Smooth muscle cell of the brain vasculature (primary cell): ENCODE measurements around the gene C22orf23.
"Not testable (repeated sequence)": the region's sequence is repeated elsewhere in the genome, so short reads cannot be mapped to it uniquely, and the experiment has no call there.

Experiments
- DNase-seq: peaks from one replicate; pipeline ENCODE4 v3.0.0-alpha.2; 2012; ENCODE audit warnings: low read depth, low spot score

Gene C22orf23

DNA sequence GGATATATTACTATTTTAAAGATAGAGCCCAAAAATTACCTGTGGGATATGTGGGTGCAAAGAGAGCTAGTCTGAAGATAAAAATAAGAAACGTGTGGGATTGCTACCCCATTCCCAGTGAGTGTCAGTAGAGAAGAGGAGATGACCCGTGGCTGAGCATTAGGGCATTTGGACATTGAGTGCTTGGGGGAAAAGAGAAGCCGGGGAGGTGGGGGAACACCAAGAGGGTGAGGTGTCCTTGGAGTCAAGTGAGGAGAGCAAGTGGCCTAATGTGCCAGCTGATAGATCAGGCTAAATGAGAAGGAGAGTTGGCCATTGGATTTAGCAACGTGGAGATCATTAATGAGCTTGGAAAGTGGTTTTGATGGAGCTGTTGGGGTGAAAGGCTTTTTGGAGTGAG, 1.3 kb upstream of the C22orf23 start:
- no peak for DNase-seq

DNA sequence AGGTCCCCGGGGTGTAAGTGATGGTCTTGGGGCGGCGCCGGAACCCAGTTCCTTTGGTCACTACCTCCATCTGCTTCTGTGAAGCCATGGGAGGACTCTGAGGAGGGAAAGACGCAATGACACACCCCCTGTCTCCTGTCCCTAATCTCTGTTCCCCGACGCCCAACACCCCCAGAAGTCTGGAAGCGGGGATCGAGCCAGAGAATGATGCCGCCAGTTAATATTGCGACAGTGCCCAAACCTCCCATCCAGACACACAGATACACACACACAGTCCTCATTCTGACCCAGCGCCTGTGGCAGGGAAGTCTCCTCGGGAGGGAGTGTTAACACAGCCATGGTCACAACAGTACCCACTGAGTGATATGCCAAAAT, 352 bp downstream of the C22orf23 start:
- no peak for DNase-seq

DNA sequence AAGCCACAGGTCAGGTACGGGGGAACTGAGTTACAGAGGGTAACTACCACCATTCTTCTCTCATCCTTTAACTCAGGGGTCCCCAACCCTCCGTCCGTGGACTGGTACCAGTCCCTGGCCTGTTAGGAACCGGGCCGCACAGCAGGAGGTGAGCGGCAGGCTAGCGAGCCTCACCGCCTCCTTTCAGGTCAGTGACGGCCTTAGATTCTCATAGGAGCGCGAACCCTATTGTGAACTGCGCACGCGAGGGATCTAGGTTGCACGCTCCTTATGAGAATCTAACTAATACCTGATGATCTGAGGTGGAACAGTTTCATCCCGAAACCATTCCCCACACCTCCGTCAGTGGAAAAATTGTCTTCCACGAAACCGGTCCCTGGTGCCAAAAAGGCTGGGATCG, 772 bp downstream of the C22orf23 start:
- DNase-seq = not testable (repeated sequence)

GRCh38 chr22:37951305-37951704, 2.1 kb downstream of the C22orf23 start:
- DNase-seq = no peak

DNA sequence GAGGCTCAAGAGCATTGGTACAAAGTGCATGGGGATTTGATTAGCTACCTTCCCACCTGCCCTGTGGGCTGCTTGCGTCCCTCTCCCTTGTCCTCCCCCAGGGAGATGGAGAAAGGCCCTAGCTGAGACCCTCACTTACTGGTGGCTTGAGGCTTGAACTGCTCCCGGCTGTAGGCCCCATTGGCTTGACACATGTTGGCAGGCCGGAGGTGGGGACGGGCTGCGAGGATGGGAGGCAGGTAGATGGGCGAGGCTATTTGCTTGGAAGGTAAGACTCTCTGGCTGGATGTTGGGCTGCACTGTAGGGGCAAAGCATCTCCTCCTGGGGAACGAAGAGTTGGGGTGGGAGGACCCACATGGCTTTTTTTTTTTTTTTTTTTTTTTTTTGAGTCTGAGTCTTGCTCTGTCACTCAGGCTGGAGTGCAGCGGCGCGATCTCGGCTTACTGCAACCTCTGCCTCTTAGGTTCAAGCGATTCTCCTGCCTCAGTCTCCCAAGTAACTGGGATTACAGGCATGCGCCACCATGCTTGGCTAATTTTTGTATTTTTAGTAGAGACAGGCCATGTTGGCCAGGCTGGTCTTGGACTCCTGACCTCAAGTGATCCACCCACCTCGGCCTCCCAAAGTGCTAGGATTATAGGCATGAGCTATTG, 6.1 kb downstream of the C22orf23 start:
- DNase-seq = not testable (repeated sequence)

GRCh38 chr22:37944423-37944822, 9.0 kb downstream of the C22orf23 start:
- not testable (repeated sequence) for DNase-seq

GRCh38 chr22:37943825-37944198, 9.6 kb downstream of the C22orf23 start:
- DNase-seq = no peak

DNA sequence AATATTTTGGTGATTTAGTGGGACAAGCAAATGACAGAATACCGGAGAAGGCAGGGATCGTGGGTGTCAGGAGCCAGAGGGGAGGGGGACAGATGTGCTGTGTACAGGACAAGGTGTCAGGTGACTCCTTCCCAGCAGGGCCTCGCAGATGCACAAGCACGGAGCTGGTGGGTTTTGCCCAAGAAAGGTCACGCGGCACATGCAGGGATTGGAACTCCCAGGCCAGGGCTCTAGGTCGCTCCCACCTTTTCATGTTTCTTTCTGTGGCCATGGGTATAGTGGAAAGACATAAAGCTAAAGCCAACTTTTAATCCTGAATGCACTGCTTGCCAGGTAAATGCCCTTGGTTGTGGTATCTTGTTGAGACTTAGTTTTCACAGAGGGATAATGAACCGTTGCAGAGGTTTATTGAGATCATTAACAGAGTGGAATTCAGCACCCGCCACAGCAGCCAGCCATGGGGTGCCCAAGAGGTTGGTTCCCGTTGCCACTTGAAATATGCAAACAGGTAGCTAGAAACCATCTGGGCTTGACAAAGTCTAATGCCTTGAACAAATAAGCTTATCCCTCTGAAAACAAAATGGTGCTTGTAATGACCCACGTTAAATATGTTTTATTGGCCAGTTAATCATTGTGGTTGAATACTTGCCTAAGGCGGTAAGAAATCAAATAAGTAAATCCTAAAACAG, 10.1 kb downstream of the C22orf23 start:
- DNase-seq = no peak

DNA sequence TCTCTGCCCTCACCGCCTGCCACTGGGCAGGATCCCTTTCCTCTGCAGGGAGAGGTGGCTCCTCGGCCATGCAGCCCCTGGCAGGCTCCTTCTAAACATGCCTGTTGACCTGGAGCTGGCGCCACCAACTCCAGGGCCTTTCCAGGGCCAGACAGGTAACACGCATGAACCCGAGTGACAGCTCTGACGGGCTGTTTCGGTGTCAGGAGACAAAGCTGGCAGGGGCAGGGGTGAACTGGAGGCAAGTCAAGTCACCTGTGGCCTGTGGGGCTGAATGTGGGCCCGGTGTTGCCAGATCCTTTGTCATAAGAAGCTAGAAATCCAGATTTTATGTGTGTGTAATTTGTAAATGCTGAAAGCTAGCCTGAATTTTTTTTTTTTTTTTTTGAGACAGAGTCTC, 11.3 kb downstream of the C22orf23 start:
- no peak for DNase-seq

DNA sequence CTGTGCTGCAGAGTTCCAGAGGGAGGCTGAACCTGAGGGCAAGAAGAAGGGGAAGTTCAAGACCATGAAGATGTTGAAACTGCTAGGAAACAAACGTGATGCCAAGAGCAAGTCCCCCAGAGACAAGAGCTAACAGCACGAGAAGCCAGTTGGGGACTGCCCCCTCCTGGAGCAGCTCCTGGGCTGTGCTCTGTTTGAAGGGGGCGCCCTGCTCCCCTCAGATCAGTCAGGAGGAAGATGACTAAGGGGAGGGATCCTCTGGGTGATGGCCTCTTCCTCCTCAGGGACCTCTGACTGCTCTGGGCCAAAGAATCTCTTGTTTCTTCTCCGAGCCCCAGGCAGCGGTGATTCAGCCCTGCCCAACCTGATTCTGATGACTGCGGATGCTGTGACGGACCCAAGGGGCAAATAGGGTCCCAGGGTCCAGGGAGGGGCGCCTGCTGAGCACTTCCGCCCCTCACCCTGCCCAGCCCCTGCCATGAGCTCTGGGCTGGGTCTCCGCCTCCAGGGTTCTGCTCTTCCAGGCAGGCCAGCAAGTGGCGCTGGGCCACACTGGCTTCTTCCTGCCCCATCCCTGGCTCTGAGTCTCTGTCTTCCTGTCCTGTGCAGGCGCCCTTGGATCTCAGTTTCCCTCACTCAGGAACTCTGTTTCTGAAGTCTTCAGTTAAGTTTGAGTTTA, 12.6 kb downstream of the C22orf23 start:
- no peak for DNase-seq

GRCh38 chr22:37933711-37934376, 19.6 kb downstream of the C22orf23 start:
- peak; percentile 82 for DNase-seq

GRCh38 chr22:37932821-37933578, 20.4 kb downstream of the C22orf23 start:
- no peak for DNase-seq

GRCh38 chr22:37932401-37932800, 21.0 kb downstream of the C22orf23 start:
- no peak for DNase-seq

- DNase-seq = no peak
Observed at GRCh38 chr22:37931893-37932389, 21.5 kb downstream of the C22orf23 start.

DNA sequence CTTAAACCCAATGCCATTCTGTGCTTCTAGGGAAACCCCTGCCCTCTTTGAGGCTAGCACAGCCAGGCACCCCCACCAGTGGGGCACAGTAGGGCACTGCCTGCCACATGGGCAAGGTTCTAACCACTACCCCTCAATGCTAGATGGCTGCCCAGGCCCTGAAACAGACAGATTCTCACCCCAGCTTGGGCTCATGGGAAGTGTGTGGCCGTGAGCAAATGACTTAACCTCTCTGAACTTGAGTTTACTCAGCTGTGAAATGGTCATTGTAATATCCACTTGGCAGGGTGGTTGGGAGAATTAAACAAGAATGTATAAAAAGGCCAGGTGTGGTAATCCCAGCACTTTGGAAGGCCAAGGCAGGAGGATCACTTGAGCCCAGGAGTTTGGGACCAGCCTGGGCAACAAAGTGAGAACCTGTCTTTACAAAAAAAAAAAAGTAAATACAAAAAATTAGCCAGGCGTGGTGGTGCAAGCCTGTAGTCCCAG, 22.4 kb downstream of the C22orf23 start:
- no peak for DNase-seq

- no peak for DNase-seq
Observed at GRCh38 chr22:37930270-37930951, 23.0 kb downstream of the C22orf23 start.

DNA sequence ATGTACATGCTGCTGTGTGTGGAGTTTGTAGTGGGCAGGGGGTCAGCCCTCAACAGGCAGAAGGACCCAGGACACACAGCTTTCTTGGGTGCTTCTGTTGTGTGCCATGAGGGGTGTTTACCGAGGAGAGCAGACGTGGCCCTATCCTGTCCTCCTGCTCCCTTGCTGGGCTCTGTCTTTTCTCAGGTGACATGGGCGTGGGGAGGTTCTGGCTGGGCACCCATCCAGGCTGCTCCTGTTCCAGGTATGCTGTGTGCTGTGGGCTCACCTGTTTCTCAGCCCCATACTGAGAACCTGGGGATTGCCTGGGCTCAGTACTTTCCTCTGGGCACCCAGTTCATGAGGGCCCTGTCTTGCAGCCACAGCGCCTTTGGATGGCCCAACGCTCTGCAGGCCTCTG, 24.0 kb downstream of the C22orf23 start:
- DNase-seq = no peak

DNA sequence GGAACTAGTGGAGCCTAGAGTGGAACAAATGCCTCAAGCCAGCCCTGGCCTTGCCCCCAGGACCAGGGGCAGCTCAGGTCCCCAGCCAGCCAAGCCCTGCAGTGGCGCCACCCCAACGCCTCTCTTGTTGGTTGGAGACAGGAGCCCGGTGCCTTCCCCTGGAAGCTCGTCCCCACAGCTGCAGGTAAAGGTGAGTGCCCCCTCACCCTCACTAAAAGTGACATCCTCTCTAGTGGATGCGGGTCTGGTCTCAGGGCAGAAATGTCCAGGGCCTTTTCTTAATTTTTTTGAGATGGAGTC, 25.8 kb downstream of the C22orf23 start:
- DNase-seq = no peak

DNA sequence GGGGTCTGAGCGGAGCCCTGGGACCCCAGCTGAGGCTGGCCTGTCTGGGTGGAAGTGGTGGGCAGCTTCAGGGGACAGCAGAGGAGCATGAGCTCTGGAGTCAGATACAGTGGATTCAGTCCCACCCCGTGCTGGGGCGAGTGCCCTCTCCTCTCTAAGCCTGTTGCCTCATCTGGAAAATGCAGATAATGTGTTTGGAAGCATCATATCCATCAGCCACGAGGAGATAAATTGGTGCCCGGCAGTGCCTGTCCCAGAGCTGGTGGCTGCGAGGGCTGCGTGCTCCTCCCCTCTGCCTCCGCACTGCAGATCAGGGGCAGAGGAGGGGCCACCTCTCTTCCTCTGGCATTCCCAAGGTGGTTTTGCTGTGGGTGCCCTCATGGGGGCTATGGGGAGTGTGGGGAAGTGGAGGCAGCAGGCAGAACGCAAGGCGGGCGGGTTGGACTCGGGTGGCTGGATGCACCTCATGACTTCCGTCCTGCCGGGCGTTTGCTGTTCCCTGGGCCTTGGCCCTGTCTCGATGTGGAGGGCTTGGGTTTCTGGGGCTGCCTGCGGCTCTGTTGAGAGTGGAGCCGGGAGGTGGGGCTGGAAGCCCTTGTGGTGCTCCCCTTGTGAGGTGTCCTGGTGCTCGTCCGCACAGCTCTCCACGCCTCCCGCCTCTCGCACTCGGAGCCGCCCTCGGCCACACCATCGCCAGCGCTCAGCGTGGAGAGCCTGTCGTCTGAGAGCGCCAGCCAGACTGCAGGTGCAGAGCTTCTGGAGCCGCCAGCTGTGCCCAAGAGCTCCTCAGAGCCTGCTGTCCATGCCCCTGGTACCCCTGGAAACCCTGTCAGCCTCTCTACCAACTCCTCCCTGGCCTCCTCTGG, 26.4 kb downstream of the C22orf23 start:
- no peak for DNase-seq

DNA sequence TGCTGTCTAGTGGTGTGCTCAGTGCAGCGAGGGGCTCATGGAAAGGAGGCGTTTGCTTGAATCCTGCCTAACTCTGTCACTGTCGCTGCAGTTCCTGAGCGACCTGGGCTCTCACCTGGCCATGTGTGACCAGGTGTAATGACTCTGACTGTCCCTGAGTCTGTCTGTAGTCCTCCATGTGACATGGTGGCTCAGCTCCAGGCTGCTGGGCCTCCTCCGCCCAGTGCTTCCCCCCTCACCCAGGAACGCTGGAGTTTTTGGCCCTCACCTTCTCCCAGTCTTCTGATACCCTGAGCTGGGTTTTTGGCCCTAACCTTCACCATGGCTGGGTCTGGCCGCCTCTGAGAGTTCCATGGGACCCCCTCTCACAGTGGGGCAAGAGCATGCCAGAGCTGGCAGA, 27.0 kb downstream of the C22orf23 start:
- no peak for DNase-seq
